Stimulated activated CD8-positive, alpha-beta memory T cell treated with anti-CD3 and anti-CD28 coated beads, Interleukin-12 subunit alpha, Interleukin-12 subunit beta, amount 100 ng/mL, for 1 hour (primary cell): ENCODE results near the gene MLLT6.
"Not testable (repeated sequence)": the region's sequence is repeated elsewhere in the genome, so short reads cannot be mapped to it uniquely, and the experiment has no call there.

Source experiments
- DNase-seq: peaks from one replicate; pipeline ENCODE4 v3.0.0-alpha.2; 2020; ENCODE audit warnings: low read depth

Gene MLLT6

DNA sequence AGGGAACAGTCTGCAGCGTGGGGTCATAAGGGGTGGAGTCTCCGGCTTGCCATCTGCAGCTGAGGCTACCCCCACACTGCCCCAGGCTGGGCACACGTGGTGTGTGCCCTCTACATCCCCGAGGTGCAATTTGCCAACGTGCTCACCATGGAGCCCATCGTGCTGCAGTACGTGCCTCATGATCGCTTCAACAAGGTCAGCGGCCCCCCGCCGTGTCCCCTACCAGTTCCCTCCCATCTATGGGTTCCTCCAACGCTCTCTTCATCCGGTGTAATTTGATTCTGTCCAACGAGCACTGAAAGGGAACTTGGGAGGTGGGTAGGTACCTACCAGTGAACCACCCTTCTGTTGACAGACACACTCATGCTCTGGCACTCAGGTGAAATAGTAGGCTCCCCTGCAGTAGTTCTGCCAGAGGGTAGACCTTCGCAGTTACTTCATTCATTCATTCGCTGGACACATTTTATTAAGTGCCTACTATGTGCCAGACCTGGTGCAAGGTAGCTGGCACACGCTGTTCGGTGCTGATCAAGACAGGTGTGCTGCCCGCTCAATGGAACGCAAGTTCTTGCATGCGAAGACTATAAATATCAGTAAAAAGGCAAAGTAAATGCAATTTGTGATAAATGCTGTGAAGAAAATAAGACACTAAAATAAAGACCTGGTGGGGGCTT lies 2.7 kb downstream of the MLLT6 start:
- DNase-seq = no peak

DNA sequence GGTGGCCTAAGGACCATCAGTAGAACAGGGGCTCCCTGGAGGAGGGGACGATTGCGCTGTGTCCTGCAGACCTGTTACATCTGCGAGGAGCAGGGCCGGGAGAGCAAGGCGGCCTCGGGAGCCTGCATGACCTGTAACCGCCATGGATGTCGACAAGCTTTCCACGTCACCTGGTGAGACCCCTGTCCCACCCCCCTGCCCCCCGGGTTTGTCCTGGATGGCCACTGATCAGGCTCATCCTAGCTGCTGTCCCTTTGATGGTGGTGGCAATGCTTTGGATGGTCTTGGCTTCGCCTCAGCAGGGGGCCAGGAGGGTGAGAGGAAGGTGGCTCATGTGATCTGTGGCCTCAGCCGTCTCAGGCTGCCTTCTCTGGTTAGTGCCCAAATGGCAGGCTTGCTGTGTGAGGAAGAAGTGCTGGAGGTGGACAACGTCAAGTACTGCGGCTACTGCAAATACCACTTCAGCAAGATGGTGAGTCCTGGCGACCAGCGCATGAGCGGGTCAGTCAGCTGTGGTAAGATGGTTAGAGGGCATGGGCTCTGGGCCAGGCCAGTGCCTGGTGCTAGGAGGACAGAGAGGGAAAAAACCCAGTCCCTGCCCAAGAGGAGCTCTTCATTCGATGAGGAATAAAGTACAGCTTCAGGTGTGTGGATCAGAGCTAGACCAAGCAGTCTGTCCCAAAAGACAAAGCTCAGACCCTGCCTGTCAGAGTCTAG lies 4.2 kb downstream of the MLLT6 start:
- DNase-seq = no peak

DNA sequence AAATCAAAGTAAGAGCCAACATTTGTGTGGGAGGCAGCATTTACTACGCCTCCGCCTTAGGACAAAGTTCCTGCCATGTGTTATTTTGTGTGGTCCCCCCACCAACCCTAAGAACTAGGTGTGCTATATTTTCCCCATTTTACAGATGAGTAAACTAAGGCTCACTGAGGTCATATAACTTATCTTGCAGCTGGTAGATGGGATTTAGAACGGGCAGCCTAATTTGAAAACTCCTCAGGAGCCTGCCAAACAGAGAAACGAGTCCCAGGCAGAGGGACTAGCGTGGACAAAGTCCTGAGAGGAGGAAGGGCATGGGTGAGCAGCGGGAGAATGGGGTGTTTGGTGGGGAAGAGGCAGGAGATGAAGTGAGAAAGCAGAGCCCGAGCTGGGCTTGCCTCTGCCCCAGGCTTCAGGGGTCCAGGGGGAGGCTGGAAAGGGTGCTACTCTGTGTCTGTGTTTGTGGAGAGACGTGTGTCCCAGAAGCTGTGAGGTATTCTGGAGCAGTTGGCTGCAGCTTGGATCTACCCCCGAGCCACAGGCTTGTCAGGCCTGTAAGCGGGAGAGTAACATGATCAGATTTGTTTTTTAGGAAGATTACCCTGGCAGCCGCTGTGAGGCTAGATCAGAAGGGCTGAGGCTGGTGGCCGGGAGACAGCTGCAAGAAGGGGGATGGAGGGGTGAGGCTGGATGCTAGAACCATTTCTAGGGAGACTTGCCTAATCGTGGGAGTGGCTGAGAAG lies 5.0 kb downstream of the MLLT6 start:
- no peak for DNase-seq

DNA sequence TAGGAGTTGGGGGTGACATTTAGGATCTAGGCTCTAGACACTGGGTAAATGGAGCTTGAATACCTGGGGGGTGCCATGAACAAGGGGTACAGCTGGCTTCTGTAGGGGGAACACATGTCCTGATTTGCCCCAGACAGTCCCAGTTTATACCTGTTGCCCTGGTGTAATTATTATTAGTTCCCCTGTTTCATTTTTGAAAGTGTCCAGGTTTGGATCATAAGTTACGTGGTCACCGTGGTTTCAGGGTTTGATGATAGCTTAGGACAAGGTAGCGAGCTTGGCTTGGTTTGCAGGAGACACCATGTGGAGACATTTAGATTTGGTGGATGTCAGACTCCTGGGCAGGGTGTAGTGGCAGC lies 5.5 kb downstream of the MLLT6 start:
- no peak for DNase-seq

DNA sequence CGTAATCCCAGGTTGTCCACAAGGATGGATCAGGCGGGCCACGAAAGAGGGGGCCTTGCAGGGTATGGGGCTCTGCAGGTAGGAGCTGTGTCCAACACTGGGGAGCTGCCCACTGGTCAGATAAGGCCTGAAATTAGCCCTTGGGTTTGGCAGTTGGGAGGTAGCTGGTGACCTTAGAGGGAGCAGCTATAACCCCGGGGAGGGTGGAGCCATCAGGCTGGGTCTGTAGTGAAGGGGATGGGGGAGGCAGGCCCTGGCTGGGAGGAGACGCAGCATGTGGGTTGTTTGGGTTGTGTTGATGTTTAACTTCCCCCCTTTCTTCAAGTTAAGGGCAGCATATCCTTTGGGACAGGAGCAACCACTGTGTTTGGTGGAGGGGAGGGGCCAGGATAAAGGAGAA lies 5.9 kb downstream of the MLLT6 start:
- no peak for DNase-seq

DNA sequence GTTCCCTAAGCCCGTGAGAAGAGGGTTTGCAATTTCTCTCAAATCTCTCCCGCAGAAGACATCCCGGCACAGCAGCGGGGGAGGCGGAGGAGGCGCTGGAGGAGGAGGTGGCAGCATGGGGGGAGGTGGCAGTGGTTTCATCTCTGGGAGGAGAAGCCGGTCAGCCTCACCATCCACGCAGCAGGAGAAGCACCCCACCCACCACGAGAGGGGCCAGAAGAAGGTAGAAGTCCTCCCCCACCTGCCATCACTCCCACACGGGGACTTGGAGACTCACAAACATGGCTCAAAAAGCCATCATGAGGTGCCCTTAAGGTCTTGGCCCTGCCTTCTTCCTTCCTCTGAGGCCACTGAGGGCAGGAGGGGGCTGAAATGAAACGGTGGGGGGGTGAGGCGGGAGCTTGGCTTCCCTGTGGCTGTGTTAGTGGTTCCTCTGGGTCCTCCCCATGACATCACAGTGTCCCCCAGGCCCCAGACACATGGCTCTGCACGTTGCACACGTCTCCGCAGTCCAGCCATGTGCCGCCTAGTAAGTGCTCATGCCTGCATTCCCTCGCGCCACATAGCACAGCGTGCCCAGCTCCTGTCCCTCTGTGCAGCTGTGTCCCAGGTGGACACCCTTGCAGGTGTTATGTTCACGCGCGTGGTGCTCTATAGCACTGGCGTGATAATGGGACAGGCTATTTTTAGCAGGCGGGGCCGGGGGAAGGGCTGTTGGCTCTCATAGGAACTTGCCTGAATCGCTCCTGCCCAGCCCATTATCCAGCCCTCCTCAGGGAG lies 6.9 kb downstream of the MLLT6 start:
- no peak for DNase-seq

DNA sequence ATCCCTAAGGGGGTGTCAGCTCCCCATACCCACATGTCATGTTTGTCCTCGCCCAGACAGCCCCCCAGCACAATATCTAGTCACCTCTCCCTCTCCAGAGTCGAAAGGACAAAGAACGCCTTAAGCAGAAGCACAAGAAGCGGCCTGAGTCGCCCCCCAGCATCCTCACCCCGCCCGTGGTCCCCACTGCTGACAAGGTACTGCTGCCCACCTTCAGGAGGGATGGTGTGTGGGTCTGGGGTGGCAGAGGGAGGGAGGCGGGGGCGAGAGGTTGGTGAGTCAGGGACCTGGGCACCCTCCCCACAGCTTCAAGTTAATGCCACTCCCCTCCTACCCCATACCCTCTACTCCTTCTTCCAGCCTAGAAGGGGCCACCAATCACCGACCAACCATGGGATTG lies 7.5 kb downstream of the MLLT6 start:
- DNase-seq = no peak

DNA sequence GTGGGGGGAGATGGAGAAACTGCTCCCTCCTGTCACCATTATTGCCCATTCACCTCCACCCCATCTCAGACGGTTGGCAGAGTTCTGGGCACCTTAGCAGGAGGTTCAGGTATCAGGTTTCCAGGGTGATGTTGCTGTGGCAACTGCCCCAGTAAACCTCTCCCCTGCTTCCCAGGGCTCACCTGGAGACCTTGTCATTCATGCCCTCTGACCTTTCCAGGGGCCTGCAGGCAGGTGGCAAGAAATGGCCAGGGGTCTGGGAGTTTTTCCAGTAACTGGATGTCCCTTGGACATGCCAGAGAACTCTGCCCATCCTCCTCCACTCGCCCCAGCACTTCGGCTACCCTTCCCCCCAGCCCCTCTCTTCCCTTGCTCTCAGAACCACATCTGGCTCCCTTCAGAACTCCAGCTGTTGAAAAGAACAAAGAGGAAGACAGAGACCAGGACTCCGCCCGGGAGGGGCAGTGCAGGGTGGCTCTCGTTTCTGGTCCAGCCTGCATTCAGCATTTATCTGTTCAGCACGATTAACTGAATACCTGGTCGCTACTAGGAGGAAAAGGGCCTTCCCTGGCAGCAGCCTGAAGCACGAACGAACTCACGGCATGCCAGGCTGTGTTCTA lies 8.5 kb downstream of the MLLT6 start:
- DNase-seq = no peak

DNA sequence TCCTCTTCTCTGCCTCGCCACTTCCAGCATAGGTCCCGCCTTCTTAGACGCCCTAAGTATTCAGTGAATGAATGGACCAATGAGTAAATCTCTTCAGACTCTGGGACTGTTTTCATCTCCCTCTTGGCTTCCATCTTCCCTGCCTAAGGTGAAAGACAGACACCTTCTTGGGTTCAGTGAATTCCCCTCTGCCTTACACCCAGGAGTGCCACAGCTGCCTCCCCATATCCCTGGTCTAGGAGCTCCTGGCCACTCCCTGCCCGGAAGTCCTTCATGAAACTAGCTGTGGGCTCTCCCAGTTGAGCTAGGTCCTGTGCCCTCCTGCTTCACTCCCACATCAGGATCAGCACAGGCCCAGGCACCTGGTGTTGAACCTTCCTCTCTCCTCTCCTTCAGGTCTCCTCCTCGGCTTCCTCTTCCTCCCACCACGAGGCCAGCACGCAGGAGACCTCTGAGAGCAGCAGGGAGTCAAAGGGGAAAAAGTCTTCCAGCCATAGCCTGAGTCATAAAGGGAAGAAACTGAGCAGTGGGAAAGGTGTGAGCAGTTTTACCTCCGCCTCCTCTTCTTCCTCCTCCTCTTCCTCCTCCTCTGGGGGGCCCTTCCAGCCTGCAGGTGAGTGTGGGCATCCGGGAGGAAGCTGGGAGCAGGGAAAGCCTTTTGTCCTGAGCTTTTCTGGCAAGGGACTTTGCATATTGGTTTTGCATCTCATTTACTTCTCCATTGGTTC lies 10.3 kb downstream of the MLLT6 start:
- DNase-seq = no peak

DNA sequence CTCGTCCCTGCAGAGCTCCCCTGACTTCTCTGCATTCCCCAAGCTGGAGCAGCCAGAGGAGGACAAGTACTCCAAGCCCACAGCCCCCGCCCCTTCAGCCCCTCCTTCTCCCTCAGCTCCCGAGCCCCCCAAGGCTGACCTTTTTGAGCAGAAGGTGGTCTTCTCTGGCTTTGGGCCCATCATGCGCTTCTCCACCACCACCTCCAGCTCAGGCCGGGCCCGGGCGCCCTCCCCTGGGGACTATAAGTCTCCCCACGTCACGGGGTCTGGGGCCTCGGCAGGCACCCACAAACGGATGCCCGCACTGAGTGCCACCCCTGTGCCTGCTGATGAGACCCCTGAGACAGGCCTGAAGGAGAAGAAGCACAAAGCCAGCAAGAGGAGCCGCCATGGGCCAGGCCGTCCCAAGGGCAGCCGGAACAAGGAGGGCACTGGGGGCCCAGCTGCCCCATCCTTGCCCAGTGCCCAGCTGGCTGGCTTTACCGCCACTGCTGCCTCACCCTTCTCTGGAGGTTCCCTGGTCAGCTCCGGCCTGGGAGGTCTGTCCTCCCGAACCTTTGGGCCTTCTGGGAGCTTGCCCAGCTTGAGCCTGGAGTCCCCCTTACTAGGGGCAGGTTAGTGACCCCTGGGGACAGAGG lies 11.4 kb downstream of the MLLT6 start:
- no peak for DNase-seq

DNA sequence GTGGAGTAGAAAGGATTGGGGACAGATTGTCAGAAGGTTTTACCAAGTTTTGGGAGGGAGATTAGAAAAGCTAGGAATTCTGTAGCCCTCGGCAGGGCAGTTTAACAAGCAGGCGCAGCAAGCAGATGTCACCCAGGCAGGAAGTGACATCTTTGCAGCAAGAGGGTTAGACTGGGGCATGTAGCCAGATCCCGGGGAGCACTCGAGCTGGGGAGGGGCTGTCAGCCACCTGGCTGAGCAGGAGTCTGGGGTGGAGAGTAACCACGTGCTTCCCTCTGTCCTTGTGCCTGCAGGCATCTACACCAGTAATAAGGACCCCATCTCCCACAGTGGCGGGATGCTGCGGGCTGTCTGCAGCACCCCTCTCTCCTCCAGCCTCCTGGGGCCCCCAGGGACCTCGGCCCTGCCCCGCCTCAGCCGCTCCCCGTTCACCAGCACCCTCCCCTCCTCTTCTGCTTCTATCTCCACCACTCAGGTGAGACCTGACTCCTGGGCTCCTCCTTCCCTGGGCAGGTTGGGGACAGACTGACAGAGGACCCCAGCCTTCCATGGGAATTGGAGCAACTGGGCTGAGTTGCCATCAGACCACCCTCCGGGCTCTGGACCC lies 12.2 kb downstream of the MLLT6 start:
- no peak for DNase-seq

DNA sequence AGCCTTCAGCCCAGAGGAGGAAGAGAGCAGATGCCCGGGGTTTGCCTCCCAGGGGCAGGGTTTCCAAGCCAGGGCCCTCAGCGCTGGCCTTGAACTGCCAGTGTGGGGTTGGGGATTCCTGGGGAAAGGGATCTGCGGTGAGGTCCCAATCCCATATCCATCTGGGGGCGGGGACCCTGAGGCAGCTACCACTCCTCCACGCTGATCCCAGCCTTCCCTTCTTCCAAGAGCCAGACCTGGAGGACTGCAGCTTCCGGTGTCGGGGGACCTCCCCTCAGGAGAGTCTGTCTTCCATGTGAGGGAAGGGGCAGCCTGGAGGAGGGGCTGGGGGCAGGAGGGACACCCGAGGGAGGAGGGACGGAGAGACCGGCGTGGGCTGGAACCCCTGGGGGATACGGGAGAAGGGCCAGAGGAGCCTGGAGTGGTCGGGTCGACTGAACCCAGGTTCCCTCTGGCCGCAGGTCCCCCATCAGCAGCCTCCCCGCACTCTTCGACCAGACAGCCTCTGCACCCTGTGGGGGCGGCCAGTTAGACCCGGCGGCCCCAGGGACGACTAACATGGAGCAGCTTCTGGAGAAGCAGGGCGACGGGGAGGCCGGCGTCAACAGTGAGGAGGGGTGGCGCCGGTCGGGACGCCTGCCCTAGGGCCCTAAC lies 14.3 kb downstream of the MLLT6 start:
- DNase-seq = no peak

DNA sequence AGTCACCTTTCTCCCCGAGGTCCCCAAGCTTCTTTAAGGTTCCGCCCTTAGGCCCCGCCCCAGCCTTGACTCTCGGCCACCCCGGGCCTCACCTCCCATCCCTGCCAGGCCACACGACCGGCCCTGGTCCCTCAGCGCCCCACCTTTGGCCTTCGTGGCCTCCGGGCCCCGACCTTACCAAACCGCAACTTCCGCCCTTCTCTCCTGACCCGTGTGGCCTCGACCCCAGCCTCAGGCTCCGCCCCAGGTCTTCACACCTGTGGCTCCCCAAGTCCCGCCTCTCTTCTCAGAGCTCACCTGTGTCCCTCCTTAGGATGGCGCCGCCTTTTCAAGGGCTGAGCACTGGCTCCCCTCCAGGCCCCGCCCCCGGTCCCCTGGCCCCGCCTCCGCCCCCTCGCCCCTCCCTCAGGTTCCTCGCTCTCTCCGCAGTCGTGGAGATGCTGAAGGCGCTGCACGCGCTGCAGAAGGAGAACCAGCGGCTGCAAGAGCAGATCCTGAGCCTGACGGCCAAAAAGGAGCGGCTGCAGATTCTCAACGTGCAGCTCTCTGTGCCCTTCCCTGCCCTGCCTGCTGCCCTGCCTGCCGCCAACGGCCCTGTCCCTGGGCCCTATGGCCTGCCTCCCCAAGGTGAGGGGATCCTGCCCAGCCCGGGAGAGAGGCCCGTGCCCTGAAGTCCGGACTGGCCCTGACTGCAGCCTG lies 15.0 kb downstream of the MLLT6 start:
- DNase-seq = no peak

DNA sequence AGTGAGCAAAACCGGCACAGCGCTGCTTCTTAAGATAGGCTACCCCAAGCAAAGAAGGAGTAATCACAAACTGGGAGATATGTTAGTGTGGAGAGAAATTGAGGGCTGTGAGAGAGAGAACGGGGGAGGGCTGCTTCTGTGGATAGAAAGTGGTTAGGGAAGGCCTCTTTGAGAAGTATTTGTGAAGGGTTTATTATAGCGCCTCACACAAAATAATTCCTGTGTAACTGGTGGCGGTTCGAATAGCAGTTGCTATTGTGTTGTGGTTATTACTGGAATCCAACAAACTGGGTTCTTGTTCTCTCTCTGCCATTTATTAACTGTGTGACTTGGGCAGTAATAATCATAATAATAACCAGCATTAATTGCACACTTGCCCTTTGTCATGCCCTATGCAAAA lies 15.9 kb downstream of the MLLT6 start:
- DNase-seq = no peak

DNA sequence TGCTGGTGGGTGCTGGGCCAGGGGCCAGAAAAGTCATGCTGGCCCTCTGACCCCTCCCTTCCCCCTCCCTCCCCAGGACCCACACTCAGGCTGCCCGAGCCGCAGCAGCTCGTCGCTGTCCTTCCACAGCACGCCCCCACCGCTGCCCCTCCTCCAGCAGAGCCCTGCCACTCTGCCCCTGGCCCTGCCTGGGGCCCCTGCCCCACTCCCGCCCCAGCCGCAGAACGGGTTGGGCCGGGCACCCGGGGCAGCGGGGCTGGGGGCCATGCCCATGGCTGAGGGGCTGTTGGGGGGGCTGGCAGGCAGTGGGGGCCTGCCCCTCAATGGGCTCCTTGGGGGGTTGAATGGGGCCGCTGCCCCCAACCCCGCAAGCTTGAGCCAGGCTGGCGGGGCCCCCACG lies 16.7 kb downstream of the MLLT6 start:
- no peak for DNase-seq

DNA sequence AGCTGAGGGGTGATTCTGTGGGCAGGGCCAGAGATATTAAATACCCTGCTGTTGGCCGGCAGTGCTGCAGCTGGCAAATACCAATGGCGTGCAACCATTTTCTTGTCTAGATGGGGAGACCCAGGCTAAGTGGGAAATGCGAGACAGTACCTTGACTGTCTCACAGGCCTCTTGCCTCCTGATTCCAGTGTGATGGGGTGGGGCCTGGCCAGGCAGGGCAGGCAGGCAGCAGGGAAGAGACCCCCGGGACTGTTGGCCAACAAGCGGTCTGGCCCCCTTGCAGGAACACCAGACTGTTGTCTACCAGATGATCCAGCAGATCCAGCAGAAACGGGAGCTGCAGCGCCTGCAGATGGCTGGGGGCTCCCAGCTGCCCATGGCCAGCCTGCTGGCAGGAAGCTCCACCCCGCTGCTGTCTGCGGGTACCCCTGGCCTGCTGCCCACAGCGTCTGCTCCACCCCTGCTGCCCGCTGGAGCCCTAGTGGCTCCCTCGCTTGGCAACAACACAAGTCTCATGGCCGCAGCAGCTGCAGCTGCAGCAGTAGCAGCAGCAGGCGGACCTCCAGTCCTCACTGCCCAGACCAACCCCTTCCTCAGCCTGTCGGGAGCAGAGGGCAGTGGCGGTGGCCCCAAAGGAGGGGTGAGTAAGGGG lies 19.4 kb downstream of the MLLT6 start:
- DNase-seq = no peak

DNA sequence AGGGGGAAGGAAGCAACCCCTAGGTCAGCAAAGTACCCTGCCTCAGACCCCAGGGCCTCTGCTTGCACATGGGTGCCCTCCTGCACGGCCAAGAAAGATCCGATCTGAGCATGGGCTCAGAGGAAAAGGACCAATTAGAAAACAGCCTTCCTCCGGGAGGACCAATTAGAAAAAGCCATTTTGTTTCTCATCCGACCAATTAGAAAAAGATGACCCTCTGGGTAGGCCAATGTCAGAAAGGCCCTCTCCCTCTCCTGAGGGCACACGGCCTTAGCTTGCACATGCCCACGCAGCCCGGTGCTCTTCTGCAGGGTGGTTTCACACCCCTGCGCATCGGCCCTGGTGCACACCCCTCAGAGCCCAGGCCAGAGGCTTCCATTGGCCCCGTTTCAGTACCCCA lies 20.0 kb downstream of the MLLT6 start:
- no peak for DNase-seq

DNA sequence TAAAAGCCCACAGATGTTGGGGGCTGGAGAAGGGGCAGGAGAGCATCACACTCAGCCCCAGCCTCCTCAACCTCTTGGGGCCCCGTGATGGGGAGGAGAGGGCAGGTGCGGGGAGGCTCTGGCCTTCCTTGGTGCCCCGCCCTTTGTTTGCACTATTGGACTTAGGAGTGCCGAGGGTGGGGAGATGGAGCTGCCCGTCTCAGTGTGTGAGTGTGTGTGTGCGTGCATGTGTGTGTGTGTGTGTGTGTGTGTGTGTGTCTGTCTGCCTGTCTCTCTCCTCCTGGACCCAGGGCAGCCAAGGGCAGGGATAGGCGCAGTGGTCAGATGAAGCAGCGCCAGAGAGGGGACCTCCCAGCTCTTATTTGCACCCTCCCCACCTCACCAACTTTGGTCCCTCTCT lies 21.1 kb downstream of the MLLT6 start:
- not testable (repeated sequence) for DNase-seq

DNA sequence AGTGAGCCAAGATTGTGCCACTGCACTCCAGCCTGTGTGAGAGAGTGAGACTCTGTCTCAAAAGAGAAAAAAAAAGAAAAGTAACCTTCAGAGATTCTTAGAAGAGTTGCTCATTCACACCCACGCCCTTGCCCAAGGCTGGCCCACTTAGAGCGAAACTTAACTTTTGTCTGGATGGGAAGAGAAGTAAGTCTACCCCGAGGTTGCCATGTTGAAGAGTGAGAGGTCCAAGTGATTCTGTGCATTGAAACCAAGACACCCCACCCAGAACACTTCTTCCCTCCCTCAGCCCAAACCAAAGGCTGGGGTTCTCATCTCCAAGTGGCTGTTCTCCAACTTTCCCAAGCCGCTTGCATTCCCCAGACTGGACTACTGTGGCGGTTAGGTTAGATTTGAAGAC lies 22.7 kb downstream of the MLLT6 start:
- DNase-seq = no peak
